ENCODE results near the gene GALNT10. TPM values are rescaled to one million over a fixed set of nuclear protein-coding genes. Genes with fewer than 3 reads are reported as not detected.

Gene GALNT10
- total RNA-seq, 1 experiment from 2014 or later = 23.4 TPM

DNA sequence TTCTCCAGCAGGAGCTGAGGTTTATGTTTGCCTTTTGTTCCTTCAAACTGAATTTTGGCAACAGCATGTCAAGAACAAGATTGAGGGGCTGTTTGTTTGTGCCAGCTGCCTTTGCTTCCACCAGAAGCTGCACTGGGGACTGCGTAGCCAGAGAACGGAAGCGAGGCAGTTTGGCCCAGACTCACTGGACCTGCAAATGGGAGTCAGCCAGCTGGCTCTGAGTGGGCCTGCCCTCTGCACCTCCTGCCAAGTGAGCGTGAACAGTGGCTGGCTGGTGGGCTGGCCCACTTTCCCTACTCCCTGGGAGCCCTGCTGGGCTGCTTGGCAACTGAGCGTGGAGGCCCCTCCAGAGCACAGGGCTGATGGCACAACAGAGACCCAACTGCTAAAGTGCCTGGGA is 111.6 kb downstream of the GALNT10 start:
- ChIA-PET POLR2A (no interaction called here), CTCF (no interaction called here)
- Mint-ChIP-seq H3K27me3 (ENCODE audit: insufficient read depth, unreplicated experiment) (no peaks in the 10 kb centered on the region), H3K4me3 (ENCODE audit: unreplicated experiment) (no peak overlapping the region), H3K9me3 (ENCODE audit: unreplicated experiment) (peaks cover 29% of the 10 kb centered on the region), H3K4me1 (ENCODE audit: low read depth, unreplicated experiment) (peaks cover under 1% of the 10 kb centered on the region), H3K36me3 (ENCODE audit: insufficient read depth, unreplicated experiment) (peaks cover 20% of the 10 kb centered on the region), H3K27ac (ENCODE audit: unreplicated experiment) (no peak overlapping the region)
- no peaks in the 10 kb centered on the region for H3K36me3 ChIP-seq (ENCODE audit: control insufficient read depth, insufficient read depth, low read length)
- intact Hi-C loops (cut with micrococcal nuclease; ENCODE audit: unreplicated experiment) = no loop called here
- H3K9me3 ChIP-seq = no peaks in the 10 kb centered on the region
- DNase-seq = no peak
- BruUV-seq (replicated peaks) = no TSS peak
- H3K27me3 ChIP-seq (replicated peaks; ENCODE audit: control insufficient read depth, insufficient read depth, low read length) = no peaks in the 10 kb centered on the region
- no peak for TF ChIP-seq CTCF (IDR thresholded peaks at IDR 0.05; ENCODE audit: insufficient read depth in 1 of 2, low read depth in 1 of 2, low read length in 1 of 2, severe bottlenecking in 1 of 2, unreplicated experiment in 1 of 2)
- no peak overlapping the region for H3K4me3 ChIP-seq (ENCODE audit: low read depth, low read length)
- peaks cover 4% of the 10 kb centered on the region for H3K4me1 ChIP-seq

GRCh38 chr5:154303133-154303532 is 112.6 kb downstream of the GALNT10 start:
- intact Hi-C loops (cut with micrococcal nuclease; ENCODE audit: unreplicated experiment) = no loop called here
- DNase-seq = no peak
- H3K4me3 ChIP-seq (ENCODE audit: low read depth, low read length) = no peak overlapping the region
- H3K9me3 ChIP-seq = no peaks in the 10 kb centered on the region
- ChIA-PET POLR2A (no interaction called here), CTCF (no interaction called here)
- Mint-ChIP-seq H3K4me3 (ENCODE audit: unreplicated experiment) (no peak overlapping the region), H3K27ac (ENCODE audit: unreplicated experiment) (no peak overlapping the region), H3K4me1 (ENCODE audit: low read depth, unreplicated experiment) (no peaks in the 10 kb centered on the region), H3K9me3 (ENCODE audit: unreplicated experiment) (peaks cover 29% of the 10 kb centered on the region), H3K27me3 (ENCODE audit: insufficient read depth, unreplicated experiment) (no peaks in the 10 kb centered on the region), H3K36me3 (ENCODE audit: insufficient read depth, unreplicated experiment) (peaks cover 20% of the 10 kb centered on the region)
- TF ChIP-seq CTCF (IDR thresholded peaks at IDR 0.05; ENCODE audit: insufficient read depth in 1 of 2, low read depth in 1 of 2, low read length in 1 of 2, severe bottlenecking in 1 of 2, unreplicated experiment in 1 of 2) = no peak
- no peaks in the 10 kb centered on the region for H3K36me3 ChIP-seq (ENCODE audit: control insufficient read depth, insufficient read depth, low read length)
- no TSS peak for BruUV-seq (replicated peaks)
- H3K27me3 ChIP-seq (replicated peaks; ENCODE audit: control insufficient read depth, insufficient read depth, low read length) = no peaks in the 10 kb centered on the region
- H3K4me1 ChIP-seq = no peaks in the 10 kb centered on the region

- no peaks in the 10 kb centered on the region for H3K36me3 Mint-ChIP-seq (ENCODE audit: insufficient read depth, unreplicated experiment)
- H3K4me3 Mint-ChIP-seq (ENCODE audit: unreplicated experiment) = no peak overlapping the region
- peaks cover 24% of the 10 kb centered on the region for H3K9me3 Mint-ChIP-seq (ENCODE audit: unreplicated experiment)
- Histone ChIP-seq H3K9me3 (no peaks in the 10 kb centered on the region), H3K4me1 (no peaks in the 10 kb centered on the region), H3K36me3 (ENCODE audit: control insufficient read depth, insufficient read depth, low read length) (no peaks in the 10 kb centered on the region), H3K4me3 (ENCODE audit: low read depth, low read length) (no peak overlapping the region), H3K27me3 (replicated peaks; ENCODE audit: control insufficient read depth, insufficient read depth, low read length) (no peaks in the 10 kb centered on the region)
- no peaks in the 10 kb centered on the region for H3K4me1 Mint-ChIP-seq (ENCODE audit: low read depth, unreplicated experiment)
- H3K27ac Mint-ChIP-seq (ENCODE audit: unreplicated experiment) = peak overlapping the region; percentile 2
- no peak for DNase-seq
- BruUV-seq (replicated peaks) = no TSS peak
- CTCF ChIA-PET = no interaction called here
- POLR2A ChIA-PET = no interaction called here
- no peaks in the 10 kb centered on the region for H3K27me3 Mint-ChIP-seq (ENCODE audit: insufficient read depth, unreplicated experiment)
- no peak for TF ChIP-seq CTCF (IDR thresholded peaks at IDR 0.05; ENCODE audit: insufficient read depth in 1 of 2, low read depth in 1 of 2, low read length in 1 of 2, severe bottlenecking in 1 of 2, unreplicated experiment in 1 of 2)
- intact Hi-C loops (cut with micrococcal nuclease; ENCODE audit: unreplicated experiment) = no loop called here
These were observed 118.2 kb downstream of the GALNT10 start for GRCh38 chr5:154308443-154309370.
